NB4 (cell line): ENCODE measurements around the gene CARMIL1.

Source experiments
- MYC ChIP-seq: IDR thresholded peaks from 2 replicates; pipeline ENCODE4 v1.6.1; 2011; ENCODE audit warnings: low read depth, low read length
- POLR2A ChIP-seq: IDR thresholded peaks from 2 replicates; pipeline ENCODE4 v1.6.1; 2011; ENCODE audit warnings: mild to moderate bottlenecking; ENCODE audit not compliant: insufficient read length; ENCODE audit errors: extremely low read depth
- TF ChIP-seq, protein P1 (sequence below): IDR thresholded peaks from one replicate; pipeline ENCODE4 v1.5.1; 2012; ENCODE audit warnings: low read depth, low read length

DNA sequence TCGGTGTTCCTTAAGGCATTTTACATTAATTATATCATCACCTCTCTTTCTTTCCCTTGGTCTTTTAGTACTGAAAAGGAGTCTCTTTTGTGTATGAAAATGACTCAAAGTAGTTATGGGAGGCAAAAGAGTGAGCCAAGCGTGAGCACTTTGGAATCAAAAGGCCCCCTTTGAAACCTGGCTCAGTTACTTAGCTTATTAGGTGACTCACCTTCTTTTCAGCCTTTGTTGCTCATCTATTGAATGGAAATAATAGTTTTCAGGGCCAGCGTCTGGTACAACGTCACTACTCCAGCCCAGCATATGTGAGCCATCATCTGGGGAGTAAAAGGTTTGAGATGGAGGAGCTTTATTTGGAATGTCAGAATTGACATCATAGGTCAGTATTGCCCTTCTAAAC, 225.5 kb downstream of the CARMIL1 start:
- TF ChIP-seq, protein P1, sequence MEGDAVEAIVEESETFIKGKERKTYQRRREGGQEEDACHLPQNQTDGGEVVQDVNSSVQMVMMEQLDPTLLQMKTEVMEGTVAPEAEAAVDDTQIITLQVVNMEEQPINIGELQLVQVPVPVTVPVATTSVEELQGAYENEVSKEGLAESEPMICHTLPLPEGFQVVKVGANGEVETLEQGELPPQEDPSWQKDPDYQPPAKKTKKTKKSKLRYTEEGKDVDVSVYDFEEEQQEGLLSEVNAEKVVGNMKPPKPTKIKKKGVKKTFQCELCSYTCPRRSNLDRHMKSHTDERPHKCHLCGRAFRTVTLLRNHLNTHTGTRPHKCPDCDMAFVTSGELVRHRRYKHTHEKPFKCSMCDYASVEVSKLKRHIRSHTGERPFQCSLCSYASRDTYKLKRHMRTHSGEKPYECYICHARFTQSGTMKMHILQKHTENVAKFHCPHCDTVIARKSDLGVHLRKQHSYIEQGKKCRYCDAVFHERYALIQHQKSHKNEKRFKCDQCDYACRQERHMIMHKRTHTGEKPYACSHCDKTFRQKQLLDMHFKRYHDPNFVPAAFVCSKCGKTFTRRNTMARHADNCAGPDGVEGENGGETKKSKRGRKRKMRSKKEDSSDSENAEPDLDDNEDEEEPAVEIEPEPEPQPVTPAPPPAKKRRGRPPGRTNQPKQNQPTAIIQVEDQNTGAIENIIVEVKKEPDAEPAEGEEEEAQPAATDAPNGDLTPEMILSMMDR: no peak
- TF ChIP-seq POLR2A (no peak), MYC (no peak)
